HG02884 (cell line): ENCODE results near the gene FAM13C.

Experiments
- ATAC-seq: cut with Tn5 transposase; IDR thresholded peaks from one replicate; pipeline ENCODE4 v1.9.1; 2021; ENCODE audit warnings: mild to moderate bottlenecking, moderate library complexity; ENCODE audit not compliant: unreplicated experiment

Gene FAM13C

GRCh38 chr10:59281861-59282260, 80.5 kb downstream of the FAM13C start:
- ATAC-seq = no peak

GRCh38 chr10:59279991-59280505, 82.3 kb downstream of the FAM13C start:
- no peak for ATAC-seq

- ATAC-seq = no peak
These were observed 82.9 kb downstream of the FAM13C start for GRCh38 chr10:59279476-59279875.

GRCh38 chr10:59276919-59277318, 85.4 kb downstream of the FAM13C start:
- ATAC-seq = no peak

GRCh38 chr10:59276133-59276532, 86.2 kb downstream of the FAM13C start:
- no peak for ATAC-seq

GRCh38 chr10:59273445-59273844, 88.9 kb downstream of the FAM13C start:
- no peak for ATAC-seq

- no peak for ATAC-seq
These were observed 90.3 kb downstream of the FAM13C start for GRCh38 chr10:59272061-59272460.

GRCh38 chr10:59271160-59271559, 91.2 kb downstream of the FAM13C start:
- no peak for ATAC-seq

GRCh38 chr10:59270492-59270891, 91.9 kb downstream of the FAM13C start:
- no peak for ATAC-seq

- ATAC-seq = no peak
These were observed 92.7 kb downstream of the FAM13C start for GRCh38 chr10:59269651-59270050.

GRCh38 chr10:59268460-59268859, 93.9 kb downstream of the FAM13C start:
- ATAC-seq = no peak

GRCh38 chr10:59266321-59266720, 96.0 kb downstream of the FAM13C start:
- ATAC-seq = no peak

GRCh38 chr10:59265141-59265540, 97.2 kb downstream of the FAM13C start:
- ATAC-seq = no peak

GRCh38 chr10:59258890-59259289, 103.5 kb downstream of the FAM13C start:
- ATAC-seq = no peak

- ATAC-seq = no peak
These were observed 105.1 kb downstream of the FAM13C start for GRCh38 chr10:59257224-59257623.

GRCh38 chr10:59255463-59255862, 106.9 kb downstream of the FAM13C start:
- ATAC-seq = no peak

GRCh38 chr10:59252491-59252890, 109.9 kb downstream of the FAM13C start:
- no peak for ATAC-seq

GRCh38 chr10:59245686-59246085, 116.7 kb downstream of the FAM13C start:
- no peak for ATAC-seq

GRCh38 chr10:59244871-59245270, 117.5 kb downstream of the FAM13C start:
- ATAC-seq = no peak

GRCh38 chr10:59243611-59244195, 118.6 kb downstream of the FAM13C start:
- ATAC-seq = no peak

- no peak for ATAC-seq
These were observed 119.4 kb downstream of the FAM13C start for GRCh38 chr10:59242991-59243390.

GRCh38 chr10:59242057-59242456, 120.3 kb downstream of the FAM13C start:
- no peak for ATAC-seq

- no peak for ATAC-seq
These were observed 121.7 kb downstream of the FAM13C start for GRCh38 chr10:59240582-59241183.
